ENCODE results near the gene STARD3NL.

GRCh38 chr7:38274486-38274885 is 96.4 kb downstream of the STARD3NL start:
- TF ChIP-seq CTCF (IDR thresholded peaks at IDR 0.05; ENCODE audit: poor library complexity, severe bottlenecking) (no peak), REST (IDR thresholded peaks at IDR 0.05; ENCODE audit: borderline replicate concordance) (no peak), TAF1 (IDR thresholded peaks at IDR 0.05; ENCODE audit: low read depth) (no peak)

Data from neural cell (in vitro differentiated cells).